ENCODE measurements around the gene UGDH. TPM values are rescaled to one million over a fixed set of nuclear protein-coding genes. Genes with fewer than 3 reads are reported as not detected.
"Not testable (repeated sequence)": the region's sequence is repeated elsewhere in the genome, so short reads cannot be mapped to it uniquely, and the experiment has no call there.

Gene UGDH
- total and polyA plus RNA-seq, 4 donors = 50.7 to 58.0 (median 54.1) TPM

- Histone ChIP-seq H3K27ac (ENCODE audit: low read depth, low read length) (no peak overlapping the region), H3K36me3 (ENCODE audit: control insufficient read depth, insufficient read depth, low read length) (peaks cover 8% of the 10 kb centered on the region), H3K9me3 (ENCODE audit: control insufficient read depth, insufficient read depth, low read length) (no peaks in the 10 kb centered on the region), H3K27me3 (ENCODE audit: control insufficient read depth, insufficient read depth, low read length) (no peaks in the 10 kb centered on the region), H3K4me1 (ENCODE audit: control insufficient read depth, insufficient read depth, low read length) (no peaks in the 10 kb centered on the region), H3K4me3 (ENCODE audit: low read depth, low read length) (no peak overlapping the region)
- WGBS (ENCODE audit: insufficient coverage) = 100% methylated on average over 2 of the region's 9 CpGs
- DNase-seq (ENCODE audit: low read depth in 4 of 6, low spot score in 6 of 6) = no peak
These were observed 32.4 kb upstream of the UGDH start for GRCh38 chr4:39559626-39560025.

GRCh38 chr4:39555472-39555871 is 28.2 kb upstream of the UGDH start:
- no peak for DNase-seq (ENCODE audit: low read depth in 4 of 6, low spot score in 6 of 6)
- H3K36me3 ChIP-seq (ENCODE audit: control insufficient read depth, insufficient read depth, low read length) = peaks cover 10% of the 10 kb centered on the region
- WGBS (ENCODE audit: insufficient coverage) = 100% methylated on average over 1 of the region's 3 CpGs
- no peaks in the 10 kb centered on the region for H3K9me3 ChIP-seq (ENCODE audit: control insufficient read depth, insufficient read depth, low read length)
- H3K4me1 ChIP-seq (ENCODE audit: control insufficient read depth, insufficient read depth, low read length) = no peaks in the 10 kb centered on the region
- H3K27ac ChIP-seq (ENCODE audit: low read depth, low read length) = no peak overlapping the region
- no peak overlapping the region for H3K4me3 ChIP-seq (ENCODE audit: low read depth, low read length)
- no peaks in the 10 kb centered on the region for H3K27me3 ChIP-seq (ENCODE audit: control insufficient read depth, insufficient read depth, low read length)

- DNase-seq (ENCODE audit: low read depth in 4 of 6, low spot score in 6 of 6) = no peak
- 60% methylated on average over 1 of the region's 3 CpGs for WGBS (ENCODE audit: insufficient coverage)
- H3K9me3 ChIP-seq (ENCODE audit: control insufficient read depth, insufficient read depth, low read length) = no peaks in the 10 kb centered on the region
These were observed 21.3 kb upstream of the UGDH start for GRCh38 chr4:39548425-39549067.

GRCh38 chr4:39544580-39545315 is 17.5 kb upstream of the UGDH start:
- H3K27ac ChIP-seq (ENCODE audit: low read depth, low read length) = no peak overlapping the region
- no CpG with 5 or more reads among the region's 1 CpG for whole genome bisulfite sequencing (ENCODE audit: insufficient coverage)
- no peaks in the 10 kb centered on the region for H3K27me3 ChIP-seq (ENCODE audit: control insufficient read depth, insufficient read depth, low read length)
- H3K36me3 ChIP-seq (ENCODE audit: control insufficient read depth, insufficient read depth, low read length) = no peaks in the 10 kb centered on the region
- no peaks in the 10 kb centered on the region for H3K9me3 ChIP-seq (ENCODE audit: control insufficient read depth, insufficient read depth, low read length)
- peak in 1 of 6 donors; percentile 17 for DNase-seq (ENCODE audit: low read depth in 4 of 6, low spot score in 6 of 6)
- H3K4me3 ChIP-seq (ENCODE audit: low read depth, low read length) = no peak overlapping the region
- peaks cover 9% of the 10 kb centered on the region for H3K4me1 ChIP-seq (ENCODE audit: control insufficient read depth, insufficient read depth, low read length)

More at GRCh38 chr4:39548425-39549067, 21.3 kb upstream of the UGDH start:
- no peaks in the 10 kb centered on the region for H3K36me3 ChIP-seq (ENCODE audit: control insufficient read depth, insufficient read depth, low read length)
- no peaks in the 10 kb centered on the region for H3K27me3 ChIP-seq (ENCODE audit: control insufficient read depth, insufficient read depth, low read length)
- H3K27ac ChIP-seq (ENCODE audit: low read depth, low read length) = no peak overlapping the region
- H3K4me3 ChIP-seq (ENCODE audit: low read depth, low read length) = no peak overlapping the region
- H3K4me1 ChIP-seq (ENCODE audit: control insufficient read depth, insufficient read depth, low read length) = peaks cover 9% of the 10 kb centered on the region

GRCh38 chr4:39544080-39544479 is 16.8 kb upstream of the UGDH start:
- WGBS (ENCODE audit: insufficient coverage) = 90% methylated on average over 4 of the region's 4 CpGs
- H3K36me3 ChIP-seq (ENCODE audit: control insufficient read depth, insufficient read depth, low read length); H3K27ac ChIP-seq (ENCODE audit: low read depth, low read length); H3K27me3 ChIP-seq (ENCODE audit: control insufficient read depth, insufficient read depth, low read length); H3K4me1 ChIP-seq (ENCODE audit: control insufficient read depth, insufficient read depth, low read length); H3K4me3 ChIP-seq (ENCODE audit: low read depth, low read length); H3K9me3 ChIP-seq (ENCODE audit: control insufficient read depth, insufficient read depth, low read length); DNase-seq (ENCODE audit: low read depth in 4 of 6, low spot score in 6 of 6): not testable (repeated sequence)

- WGBS (ENCODE audit: insufficient coverage) = 70% methylated on average over 3 of the region's 5 CpGs
- Histone ChIP-seq H3K27me3 (ENCODE audit: control insufficient read depth, insufficient read depth, low read length) (no peaks in the 10 kb centered on the region), H3K27ac (ENCODE audit: low read depth, low read length) (no peak overlapping the region), H3K4me3 (ENCODE audit: low read depth, low read length) (no peak overlapping the region), H3K4me1 (ENCODE audit: control insufficient read depth, insufficient read depth, low read length) (peaks cover 9% of the 10 kb centered on the region), H3K9me3 (ENCODE audit: control insufficient read depth, insufficient read depth, low read length) (no peaks in the 10 kb centered on the region), H3K36me3 (ENCODE audit: control insufficient read depth, insufficient read depth, low read length) (no peaks in the 10 kb centered on the region)
- no peak for DNase-seq (ENCODE audit: low read depth in 4 of 6, low spot score in 6 of 6)
These were observed 15.8 kb upstream of the UGDH start for GRCh38 chr4:39543034-39543433.

- Histone ChIP-seq H3K36me3 (ENCODE audit: control insufficient read depth, insufficient read depth, low read length) (no peaks in the 10 kb centered on the region), H3K4me1 (ENCODE audit: control insufficient read depth, insufficient read depth, low read length) (peaks cover 9% of the 10 kb centered on the region), H3K27me3 (ENCODE audit: control insufficient read depth, insufficient read depth, low read length) (no peaks in the 10 kb centered on the region), H3K27ac (ENCODE audit: low read depth, low read length) (no peak overlapping the region), H3K4me3 (ENCODE audit: low read depth, low read length) (no peak overlapping the region), H3K9me3 (ENCODE audit: control insufficient read depth, insufficient read depth, low read length) (no peaks in the 10 kb centered on the region)
- WGBS (ENCODE audit: insufficient coverage) = 40% methylated on average over 1 of the region's 4 CpGs
- no peak for DNase-seq (ENCODE audit: low read depth in 4 of 6, low spot score in 6 of 6)
These were observed 15.4 kb upstream of the UGDH start for GRCh38 chr4:39542611-39543012.

GRCh38 chr4:39541987-39542610 is 14.9 kb upstream of the UGDH start:
- Histone ChIP-seq H3K27ac (ENCODE audit: low read depth, low read length) (no peak overlapping the region), H3K9me3 (ENCODE audit: control insufficient read depth, insufficient read depth, low read length) (no peaks in the 10 kb centered on the region), H3K27me3 (ENCODE audit: control insufficient read depth, insufficient read depth, low read length) (no peaks in the 10 kb centered on the region), H3K4me3 (ENCODE audit: low read depth, low read length) (no peak overlapping the region), H3K4me1 (ENCODE audit: control insufficient read depth, insufficient read depth, low read length) (peaks cover 9% of the 10 kb centered on the region), H3K36me3 (ENCODE audit: control insufficient read depth, insufficient read depth, low read length) (no peaks in the 10 kb centered on the region)
- WGBS (ENCODE audit: insufficient coverage) = 49% methylated on average over 2 of the region's 7 CpGs
- DNase-seq (ENCODE audit: low read depth in 4 of 6, low spot score in 6 of 6) = peak in 1 of 6 donors; percentile 27

- Histone ChIP-seq H3K36me3 (ENCODE audit: control insufficient read depth, insufficient read depth, low read length) (peaks cover 5% of the 10 kb centered on the region), H3K9me3 (ENCODE audit: control insufficient read depth, insufficient read depth, low read length) (no peaks in the 10 kb centered on the region), H3K27ac (ENCODE audit: low read depth, low read length) (no peak overlapping the region), H3K4me1 (ENCODE audit: control insufficient read depth, insufficient read depth, low read length) (peaks cover 2% of the 10 kb centered on the region), H3K27me3 (ENCODE audit: control insufficient read depth, insufficient read depth, low read length) (no peaks in the 10 kb centered on the region), H3K4me3 (ENCODE audit: low read depth, low read length) (no peak overlapping the region)
- DNase-seq (ENCODE audit: low read depth in 4 of 6, low spot score in 6 of 6) = peak in 1 of 6 donors; percentile 11
- WGBS (ENCODE audit: insufficient coverage) = 95% methylated on average over 5 of the region's 5 CpGs
These were observed 11.9 kb upstream of the UGDH start for GRCh38 chr4:39539089-39539611.

Measured in spinal cord (tissue), 10 donors.